Right hindlimb (tissue), 1 donor: ENCODE measurements around the gene OR10H1.

Experiments used
- DNase-seq: peaks from one replicate; pipeline ENCODE4 v3.0.0-alpha.2; 2018

OR10H1 gene

DNA sequence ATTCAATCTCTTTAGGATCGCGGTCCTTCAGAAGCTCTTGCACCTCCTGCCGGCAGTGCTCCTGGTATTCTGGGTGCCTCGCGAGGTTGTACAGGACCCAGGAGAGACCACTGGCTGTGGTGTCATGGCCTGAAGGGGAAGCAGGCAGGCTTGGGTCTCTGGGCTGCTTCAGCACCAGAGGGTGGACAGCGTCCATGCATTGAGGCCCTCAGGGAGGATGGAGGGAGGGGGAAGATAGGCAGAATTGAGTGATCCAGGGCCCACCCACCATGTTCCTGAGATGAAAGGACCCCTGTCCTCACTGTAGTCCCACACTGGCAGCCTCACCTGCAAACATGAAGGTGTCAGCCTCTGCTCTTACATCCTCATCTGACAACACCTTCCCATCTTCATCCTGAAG lies 45.9 kb downstream of the OR10H1 start:
- DNase-seq, result no peak

DNA sequence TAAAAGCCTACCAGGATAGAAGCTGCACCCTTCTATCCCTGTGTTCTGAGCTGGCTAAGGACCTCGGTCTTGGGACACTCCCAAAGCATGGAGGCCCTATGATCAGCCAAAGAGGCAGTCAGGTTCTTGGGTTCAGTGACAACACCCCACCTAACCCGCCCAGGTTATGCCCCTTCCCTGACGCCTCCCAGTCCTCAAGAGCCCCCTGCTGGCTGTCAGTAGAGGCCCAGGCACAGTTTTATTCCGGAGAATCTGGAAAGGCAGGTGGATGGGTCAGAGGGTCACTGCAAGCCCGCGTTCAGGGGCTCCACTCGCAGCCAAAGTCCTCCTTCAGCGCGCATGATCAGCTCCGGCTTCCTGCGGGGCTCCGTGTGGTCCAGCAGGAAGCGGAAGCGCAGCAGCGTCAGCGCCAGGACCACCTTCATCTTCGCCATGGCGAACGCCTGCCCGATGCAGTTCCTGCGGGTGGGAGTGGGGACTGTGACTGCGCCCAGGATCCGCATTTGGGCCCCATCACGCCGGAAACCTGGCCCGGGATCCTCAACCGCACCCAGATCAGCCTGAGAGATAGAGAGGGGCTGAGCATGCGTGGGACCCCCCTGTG lies 55.4 kb downstream of the OR10H1 start:
- DNase-seq, result no peak

DNA sequence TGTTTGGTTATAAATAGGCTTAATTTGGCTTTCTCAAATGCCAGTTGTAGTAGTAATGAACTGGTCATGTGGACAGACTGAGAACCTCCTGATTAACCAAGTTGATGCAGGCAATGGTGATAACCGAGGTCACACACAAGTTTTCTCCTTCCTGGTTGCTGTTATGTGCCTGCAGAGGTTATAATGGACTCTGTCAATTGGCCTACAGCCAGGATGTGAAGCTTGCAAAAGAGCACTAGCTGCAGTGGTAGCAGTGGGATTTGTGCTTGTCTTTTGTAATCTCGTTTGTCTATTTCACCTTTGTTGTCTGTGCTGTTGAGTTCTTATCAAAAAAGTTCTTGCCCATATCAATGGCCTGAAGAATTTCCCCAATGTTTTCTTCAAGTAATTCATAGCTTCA lies 57.1 kb downstream of the OR10H1 start:
- DNase-seq, result no peak
